A172 (cell line): ENCODE data around the gene OPN1LW. TPM values are rescaled to one million over a fixed set of nuclear protein-coding genes. Genes with fewer than 3 reads are reported as not detected.

Source experiments
- total RNA-seq: library from RNA; depleted of rRNA; stranded (reverse); fragments of >200 nt; shearing (Covaris generic); gene quantifications from 2 replicates; pipeline ENCODE4 v1.2.3, GENCODE V29; 2014; rRNA removed

The OPN1LW gene
- total RNA-seq, 1 experiment from 2014 or later: not detected

Other genes starting within 250 kb of the OPN1LW start
- 2.0 and 2.6 TPM in 2 replicates for gene AVPR2, start 239.6 kb upstream of the OPN1LW start, total RNA-seq
- gene ARHGAP4, start 218.0 kb upstream of the OPN1LW start, total RNA-seq: 1.3 and 5.3 TPM in 2 replicates
- 210 and 249 TPM in 2 replicates for gene NAA10, start 209.2 kb upstream of the OPN1LW start, total RNA-seq
- gene RENBP, start 199.6 kb upstream of the OPN1LW start, total RNA-seq: 0.62 TPM in 2 replicates
- gene HCFC1, start 172.4 kb upstream of the OPN1LW start, total RNA-seq: 40.8 and 41.7 TPM in 2 replicates
- gene TMEM187, start 171.5 kb upstream of the OPN1LW start, total RNA-seq: 8.6 and 9.6 TPM in 2 replicates
- gene IRAK1, start 124.3 kb upstream of the OPN1LW start, total RNA-seq: 192 and 220 TPM in 2 replicates
- 35.1 and 48.3 TPM in 2 replicates for gene MECP2, start 46.5 kb upstream of the OPN1LW start, total RNA-seq
- not detected in 2 replicates for gene OPN1MW, start 38.4 kb downstream of the OPN1LW start, total RNA-seq
- not detected in 2 replicates for gene OPN1MW2, start 75.5 kb downstream of the OPN1LW start, total RNA-seq
- gene OPN1MW3, start 113.3 kb downstream of the OPN1LW start, total RNA-seq: not detected in 2 replicates
- not detected in 2 replicates for gene TEX28, start 150.9 kb downstream of the OPN1LW start, total RNA-seq
- not detected in 2 replicates for gene TKTL1, start 151.6 kb downstream of the OPN1LW start, total RNA-seq
- 2,064 and 2,561 TPM in 2 replicates for gene FLNA, start 230.4 kb downstream of the OPN1LW start, total RNA-seq
- 73.1 and 82.0 TPM in 2 replicates for gene EMD, start 235.1 kb downstream of the OPN1LW start, total RNA-seq